ENCODE data around the gene MMP28. TPM values are rescaled to one million over a fixed set of nuclear protein-coding genes. Genes with fewer than 3 reads are reported as not detected.

Gene MMP28
- total RNA-seq, 1 experiment from 2014 or later: not detected

Other genes starting within 250 kb of the MMP28 start
- gene SLFN14, start 234.8 kb downstream of the MMP28 start, total RNA-seq (2014; rRNA removed; shearing (Covaris generic); ENCODE audit: low replicate concordance): 0.11 TPM in 1 of 2 replicates, not detected in the other
- 5.0 and 5.4 TPM in 2 replicates for gene PEX12, start 217.1 kb downstream of the MMP28 start, total RNA-seq (2014; rRNA removed; shearing (Covaris generic); ENCODE audit: low replicate concordance)
- gene AP2B1, start 208.3 kb downstream of the MMP28 start, total RNA-seq (2014; rRNA removed; shearing (Covaris generic); ENCODE audit: low replicate concordance): 53.4 and 82.7 TPM in 2 replicates
- gene RASL10B, start 64.0 kb downstream of the MMP28 start, total RNA-seq (2014; rRNA removed; shearing (Covaris generic); ENCODE audit: low replicate concordance): not detected in 2 replicates
- 0.07 TPM in 1 of 2 replicates, not detected in the other for gene GAS2L2, start 42.4 kb downstream of the MMP28 start, total RNA-seq (2014; rRNA removed; shearing (Covaris generic); ENCODE audit: low replicate concordance)
- not detected in 2 replicates for gene C17orf50, start 34.8 kb downstream of the MMP28 start, total RNA-seq (2014; rRNA removed; shearing (Covaris generic); ENCODE audit: low replicate concordance)
- 67.2 and 90.7 TPM in 2 replicates for gene TAF15, start 13.8 kb upstream of the MMP28 start, total RNA-seq (2014; rRNA removed; shearing (Covaris generic); ENCODE audit: low replicate concordance)
- not detected in 2 replicates for gene HEATR9, start 73.2 kb upstream of the MMP28 start, total RNA-seq (2014; rRNA removed; shearing (Covaris generic); ENCODE audit: low replicate concordance)
- not detected in 2 replicates for gene CCL5, start 84.7 kb upstream of the MMP28 start, total RNA-seq (2014; rRNA removed; shearing (Covaris generic); ENCODE audit: low replicate concordance)
- 9.7 and 11.0 TPM in 2 replicates for gene RDM1, start 135.1 kb upstream of the MMP28 start, total RNA-seq (2014; rRNA removed; shearing (Covaris generic); ENCODE audit: low replicate concordance)
- not detected in 2 replicates for gene LYZL6, start 148.1 kb upstream of the MMP28 start, total RNA-seq (2014; rRNA removed; shearing (Covaris generic); ENCODE audit: low replicate concordance)
- not detected in 2 replicates for gene CCL16, start 185.9 kb upstream of the MMP28 start, total RNA-seq (2014; rRNA removed; shearing (Covaris generic); ENCODE audit: low replicate concordance)
- gene CCL14, start 191.1 kb upstream of the MMP28 start, total RNA-seq (2014; rRNA removed; shearing (Covaris generic); ENCODE audit: low replicate concordance): not detected in 2 replicates
- gene CCL15, start 205.9 kb upstream of the MMP28 start, total RNA-seq (2014; rRNA removed; shearing (Covaris generic); ENCODE audit: low replicate concordance): not detected in 2 replicates
- gene CCL23, start 222.3 kb upstream of the MMP28 start, total RNA-seq (2014; rRNA removed; shearing (Covaris generic); ENCODE audit: low replicate concordance): not detected in 2 replicates

All from Karpas-422 (cell line).